Retinal pigment epithelial cell (primary cell): ENCODE results near the gene GSK3A.

Experiments
- DNase-seq: peaks from one replicate; pipeline ENCODE4 v3.0.0-alpha.2; 2010; ENCODE audit warnings: low read depth
- H3K4me3 ChIP-seq: 2 replicates; pipeline ENCODE4 v1.5.1; 2011; ENCODE audit warnings: mild to moderate bottlenecking, low read length, control low read depth, moderate library complexity
- CTCF ChIP-seq: conservative IDR thresholded peaks from 2 replicates; pipeline ENCODE4 v1.5.1; 2011; ENCODE audit warnings: low read depth, low read length, control low read depth, inconsistent platforms

The GSK3A gene

GRCh38 chr19:42216653-42217519 lies 25.5 kb downstream of the GSK3A start:
- H3K4me3 ChIP-seq: peak overlapping the region; percentile 93
- no peak for DNase-seq

GRCh38 chr19:42214810-42215485 lies 27.5 kb downstream of the GSK3A start:
- H3K4me3 ChIP-seq: no peak overlapping the region
- no peak for DNase-seq
- TF ChIP-seq CTCF: no peak

More at GRCh38 chr19:42216653-42217519, 25.5 kb downstream of the GSK3A start:
- no peak for TF ChIP-seq CTCF

GRCh38 chr19:42212886-42213285 lies 29.5 kb downstream of the GSK3A start:
- no peak for DNase-seq
- no peak for TF ChIP-seq CTCF
- no peak overlapping the region for H3K4me3 ChIP-seq

GRCh38 chr19:42208612-42209011 lies 33.8 kb downstream of the GSK3A start:
- H3K4me3 ChIP-seq: no peak overlapping the region
- TF ChIP-seq CTCF: no peak
- no peak for DNase-seq

DNA sequence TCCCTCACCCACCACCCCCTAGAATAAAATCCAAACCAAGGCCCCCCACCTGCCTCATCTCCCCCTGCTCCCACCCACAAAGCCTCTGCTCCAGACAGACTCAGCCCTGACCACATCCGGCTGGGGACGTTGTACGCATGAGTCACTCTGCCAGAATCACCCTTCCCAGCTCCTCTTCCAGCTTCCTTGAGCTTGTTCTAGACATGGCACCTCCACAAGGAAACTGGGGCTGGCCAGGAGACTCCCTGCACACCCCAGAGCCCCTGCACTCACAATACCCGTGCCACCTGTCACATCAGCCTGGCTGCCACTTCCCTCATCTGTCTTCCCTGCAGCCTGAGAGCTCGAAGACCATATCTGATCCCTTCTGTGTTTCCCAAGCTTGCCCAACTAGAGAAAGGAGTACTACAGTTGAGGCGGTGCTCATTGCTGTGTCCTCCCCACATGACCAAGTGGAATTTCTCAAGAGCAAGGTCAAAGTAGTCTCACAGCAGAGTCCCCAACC lies 34.6 kb downstream of the GSK3A start:
- DNase-seq: peak; percentile 31
- no peak for TF ChIP-seq CTCF
- H3K4me3 ChIP-seq: no peak overlapping the region

DNA sequence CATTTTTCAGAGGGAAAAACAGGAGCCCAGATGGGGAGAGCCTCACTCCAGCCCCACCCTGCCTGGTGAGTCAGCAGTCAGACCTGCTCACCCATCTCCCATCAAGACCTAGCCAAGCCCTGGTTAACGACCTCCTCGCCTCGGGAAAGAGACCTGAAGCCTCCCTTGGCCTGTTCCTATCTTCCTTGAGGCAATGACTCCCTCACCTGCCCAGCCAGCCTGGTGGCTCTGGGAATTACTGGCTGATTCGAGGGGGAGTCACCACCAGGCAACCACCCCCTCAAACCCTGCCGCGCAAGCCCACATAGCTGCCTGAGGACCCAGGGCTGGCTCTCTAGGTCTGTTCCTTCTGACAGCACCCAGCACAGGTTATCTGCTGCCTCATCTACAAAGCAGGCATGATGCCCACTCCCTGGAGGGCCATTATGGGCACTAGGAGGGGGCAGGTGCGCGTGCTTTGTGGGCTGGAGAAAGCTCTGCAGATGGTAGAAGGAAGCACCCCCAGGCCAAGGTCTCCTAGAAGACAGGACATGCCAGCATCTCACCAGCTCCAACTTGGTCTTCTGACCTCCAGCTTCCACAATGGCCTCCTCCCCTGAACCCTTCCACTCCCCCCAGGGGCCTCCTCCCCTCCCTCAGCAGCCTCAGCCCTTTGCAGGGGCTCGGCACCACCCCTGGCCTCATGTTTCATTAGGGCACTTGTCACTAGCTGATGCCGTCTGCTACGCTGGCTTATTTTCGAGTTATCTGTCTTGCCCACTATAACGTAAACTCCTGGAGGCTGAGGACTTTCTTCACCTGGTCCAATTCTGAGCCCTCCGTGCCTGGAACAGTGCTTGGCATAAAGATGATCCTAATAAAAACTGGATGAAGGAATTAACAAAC lies 35.3 kb downstream of the GSK3A start:
- DNase-seq: no peak
- no peak overlapping the region for H3K4me3 ChIP-seq
- TF ChIP-seq CTCF: no peak
